Subcutaneous abdominal adipose tissue (tissue), 5 donors: ENCODE results near the gene KLHDC7B.
A peak's percentile ranks its signal among the peaks of the same experiment; 100 is the strongest.

ENCODE experiments used
- H3K27ac ChIP-seq: one replicate; pipeline ENCODE4 v1.7.0; 2013; ENCODE audit warnings: low read depth, mild to moderate bottlenecking, inconsistent platforms, low read length, moderate library complexity
- H3K27me3 ChIP-seq, 5 donors: one replicate each; pipeline ENCODE4 v1.7.0; 2013; ENCODE audit warnings: low read length in 5 of 5, inconsistent platforms in 1 of 5; ENCODE audit not compliant: control insufficient read depth in 5 of 5, insufficient read depth in 4 of 5
- H3K36me3 ChIP-seq, 5 donors: one replicate each; pipeline ENCODE4 v1.7.0; 2013; ENCODE audit warnings: low read length in 5 of 5; ENCODE audit not compliant: control insufficient read depth in 5 of 5, insufficient read depth in 5 of 5
- H3K4me1 ChIP-seq, 5 donors: one replicate each; pipeline ENCODE4 v1.7.0; 2013; ENCODE audit warnings: low read length in 5 of 5, mild to moderate bottlenecking in 3 of 5, moderate library complexity in 1 of 5; ENCODE audit not compliant: control insufficient read depth in 5 of 5, insufficient read depth in 5 of 5
- H3K4me3 ChIP-seq, 5 donors: one replicate each; pipeline ENCODE4 v1.7.0; 2013; ENCODE audit warnings: low read length in 5 of 5, low read depth in 1 of 5
- H3K9ac ChIP-seq, 5 donors: one replicate each; pipeline ENCODE4 v1.7.0; 2013; ENCODE audit warnings: low read length in 5 of 5, mild to moderate bottlenecking in 4 of 5, moderate library complexity in 3 of 5
- H3K9me3 ChIP-seq, 5 donors: one replicate each; pipeline ENCODE4 v1.7.0; 2013; ENCODE audit warnings: low read length in 5 of 5; ENCODE audit not compliant: control insufficient read depth in 5 of 5
- donor health status: healthy.
- donor health status: healthy.
- donor health status: healthy.
- donor health status: healthy.
- donor health status: healthy.

KLHDC7B gene

GRCh38 chr22:50523806-50524675, 21.7 kb upstream of the KLHDC7B start:
- Histone ChIP-seq H3K9me3 (no peaks in the 10 kb centered on the region), H3K27me3 (no peaks in the 10 kb centered on the region), H3K9ac (peak overlapping the region in 3 of 5 donors; percentile 71 to 84 (median 73)), H3K36me3 (peaks cover 0 to 43% (median 39%) of the 10 kb centered on the region in 5 donors), H3K27ac (peak overlapping the region; percentile 95), H3K4me3 (peak overlapping the region; percentile 66 to 78 (median 68)), H3K4me1 (peaks cover 7 to 49% (median 34%) of the 10 kb centered on the region in 5 donors)

DNA sequence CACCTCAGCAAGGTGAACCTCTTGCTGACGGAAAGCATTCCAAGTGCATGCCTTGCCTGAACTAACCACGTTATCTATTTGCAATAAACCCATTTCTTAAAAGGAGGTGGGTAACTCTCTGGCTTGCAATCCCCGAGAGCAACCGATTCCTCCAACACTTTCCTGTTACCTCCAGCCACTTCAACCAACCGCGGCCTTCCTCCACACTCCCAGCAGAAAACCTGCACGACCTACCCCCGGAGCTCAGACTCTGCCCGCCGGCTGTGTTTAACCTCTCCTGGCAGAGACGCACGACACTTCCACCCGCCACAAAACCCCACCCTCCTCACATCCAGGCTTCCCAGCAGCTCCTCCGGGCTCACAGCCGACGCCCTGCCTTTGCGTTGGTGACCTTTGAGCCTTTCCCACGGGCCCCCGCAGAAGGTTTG, 21.0 kb upstream of the KLHDC7B start:
- peaks cover 7 to 56% (median 40%) of the 10 kb centered on the region in 5 donors for H3K4me1 ChIP-seq

DNA sequence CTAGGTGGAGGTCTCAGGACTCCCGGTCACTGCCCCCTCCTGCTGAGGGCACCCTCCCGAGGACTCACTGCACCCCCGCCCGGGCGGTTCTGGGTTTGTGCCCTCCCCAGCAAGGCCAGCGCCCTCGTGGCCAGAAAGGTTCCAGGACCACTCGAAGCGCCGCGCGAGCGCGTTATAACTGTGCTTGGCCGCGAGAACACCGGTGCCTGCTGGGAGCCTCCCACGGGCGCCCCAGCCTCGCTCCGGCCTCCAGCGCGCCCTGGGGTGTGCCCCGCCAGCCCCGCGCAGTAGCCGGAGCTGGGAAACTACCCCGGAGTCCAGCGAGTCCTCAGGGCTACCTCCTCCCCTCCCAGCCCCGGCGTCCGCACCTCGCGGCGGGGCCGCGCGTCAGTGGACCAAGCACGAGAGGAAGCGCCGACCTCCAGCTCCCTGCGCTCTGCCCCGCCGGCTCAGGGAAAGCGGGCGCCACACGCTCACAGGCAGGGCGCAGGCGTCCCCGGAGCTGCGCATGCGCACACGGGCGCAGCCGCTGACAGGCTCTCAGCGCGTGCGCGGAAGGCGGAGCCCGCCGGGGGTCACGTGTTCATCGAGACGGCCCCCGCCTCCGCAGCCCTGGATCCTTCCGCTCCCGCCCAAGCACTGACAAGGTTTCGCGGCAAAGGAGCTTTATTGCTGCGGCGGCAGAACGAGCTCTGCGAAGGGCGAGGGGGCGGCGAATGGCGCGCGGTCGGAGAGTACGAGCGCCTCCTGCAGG, 20.4 kb upstream of the KLHDC7B start, which contains the start of gene SCO2:
SCO2 (minus strand) TSS at position 495 of the 754 bp plus-strand sequence. CDS start 1,187 bp downstream, outside the sequence.
- H3K9me3 ChIP-seq, result no peaks in the 10 kb centered on the region
- H3K36me3 ChIP-seq, result peaks cover 0 to 36% (median 32%) of the 10 kb centered on the region in 5 donors
- peaks cover 7 to 59% (median 41%) of the 10 kb centered on the region in 5 donors for H3K4me1 ChIP-seq
- peak within 1 kb of the TSS; percentile 66 to 78 (median 68) for H3K4me3 ChIP-seq
- peak within 1 kb of the TSS; percentile 95 for H3K27ac ChIP-seq
- peak within 1 kb of the TSS; percentile 26 to 92 (median 74) for H3K9ac ChIP-seq
- no peaks in the 10 kb centered on the region for H3K27me3 ChIP-seq

More for the DNA sequence above, 21.0 kb upstream of the KLHDC7B start:
- no peaks in the 10 kb centered on the region for H3K9me3 ChIP-seq
- H3K4me3 ChIP-seq, result peak overlapping the region; percentile 66 to 78 (median 68)
- no peaks in the 10 kb centered on the region for H3K27me3 ChIP-seq
- H3K27ac ChIP-seq, result peak overlapping the region; percentile 95
- H3K36me3 ChIP-seq, result peaks cover 0 to 37% (median 32%) of the 10 kb centered on the region in 5 donors
- peak overlapping the region; percentile 26 to 84 (median 73) for H3K9ac ChIP-seq

- H3K4me1 ChIP-seq, result peaks cover 7 to 63% (median 45%) of the 10 kb centered on the region in 5 donors
- H3K27ac ChIP-seq, result peak overlapping the region; percentile 95
- H3K36me3 ChIP-seq, result peaks cover 0 to 35% (median 32%) of the 10 kb centered on the region in 5 donors
- H3K9me3 ChIP-seq, result no peaks in the 10 kb centered on the region
- peak overlapping the region in 4 of 5 donors; percentile 71 to 92 (median 73) for H3K9ac ChIP-seq
- no peaks in the 10 kb centered on the region for H3K27me3 ChIP-seq
- H3K4me3 ChIP-seq, result peak overlapping the region in 4 of 5 donors; percentile 66 to 78 (median 68)
Observed at GRCh38 chr22:50525858-50526107, 19.9 kb upstream of the KLHDC7B start.

GRCh38 chr22:50526108-50526833, 19.4 kb upstream of the KLHDC7B start:
- Histone ChIP-seq H3K27me3 (no peaks in the 10 kb centered on the region), H3K4me3 (peak overlapping the region; percentile 61 to 78 (median 67)), H3K27ac (peak overlapping the region; percentile 95), H3K9me3 (no peaks in the 10 kb centered on the region), H3K36me3 (peaks cover 0 to 30% (median 27%) of the 10 kb centered on the region in 5 donors), H3K4me1 (peaks cover 7 to 68% (median 49%) of the 10 kb centered on the region in 5 donors), H3K9ac (peak overlapping the region in 4 of 5 donors; percentile 71 to 92 (median 78))

- H3K36me3 ChIP-seq, result peaks cover 0 to 22% (median 18%) of the 10 kb centered on the region in 5 donors
- H3K27ac ChIP-seq, result peak overlapping the region; percentile 95
- H3K9me3 ChIP-seq, result no peaks in the 10 kb centered on the region
- H3K27me3 ChIP-seq, result no peaks in the 10 kb centered on the region
- H3K4me3 ChIP-seq, result peak overlapping the region; percentile 61 to 78 (median 67)
- peak overlapping the region in 4 of 5 donors; percentile 67 to 92 (median 78) for H3K9ac ChIP-seq
- peaks cover 7 to 76% (median 54%) of the 10 kb centered on the region in 5 donors for H3K4me1 ChIP-seq
Observed at GRCh38 chr22:50526834-50527801, 18.6 kb upstream of the KLHDC7B start.

- peaks cover 10 to 84% (median 57%) of the 10 kb centered on the region in 5 donors for H3K4me1 ChIP-seq
- H3K27me3 ChIP-seq, result no peaks in the 10 kb centered on the region
- H3K9ac ChIP-seq, result peak overlapping the region in 2 of 5 donors; percentile 6 to 93
- H3K36me3 ChIP-seq, result peaks cover 0 to 12% (median 8%) of the 10 kb centered on the region in 5 donors
- peak overlapping the region; percentile 95 for H3K27ac ChIP-seq
- H3K9me3 ChIP-seq, result no peaks in the 10 kb centered on the region
- H3K4me3 ChIP-seq, result peak overlapping the region in 4 of 5 donors; percentile 71 to 85 (median 74)
Observed at GRCh38 chr22:50527921-50528681, 17.6 kb upstream of the KLHDC7B start.

DNA sequence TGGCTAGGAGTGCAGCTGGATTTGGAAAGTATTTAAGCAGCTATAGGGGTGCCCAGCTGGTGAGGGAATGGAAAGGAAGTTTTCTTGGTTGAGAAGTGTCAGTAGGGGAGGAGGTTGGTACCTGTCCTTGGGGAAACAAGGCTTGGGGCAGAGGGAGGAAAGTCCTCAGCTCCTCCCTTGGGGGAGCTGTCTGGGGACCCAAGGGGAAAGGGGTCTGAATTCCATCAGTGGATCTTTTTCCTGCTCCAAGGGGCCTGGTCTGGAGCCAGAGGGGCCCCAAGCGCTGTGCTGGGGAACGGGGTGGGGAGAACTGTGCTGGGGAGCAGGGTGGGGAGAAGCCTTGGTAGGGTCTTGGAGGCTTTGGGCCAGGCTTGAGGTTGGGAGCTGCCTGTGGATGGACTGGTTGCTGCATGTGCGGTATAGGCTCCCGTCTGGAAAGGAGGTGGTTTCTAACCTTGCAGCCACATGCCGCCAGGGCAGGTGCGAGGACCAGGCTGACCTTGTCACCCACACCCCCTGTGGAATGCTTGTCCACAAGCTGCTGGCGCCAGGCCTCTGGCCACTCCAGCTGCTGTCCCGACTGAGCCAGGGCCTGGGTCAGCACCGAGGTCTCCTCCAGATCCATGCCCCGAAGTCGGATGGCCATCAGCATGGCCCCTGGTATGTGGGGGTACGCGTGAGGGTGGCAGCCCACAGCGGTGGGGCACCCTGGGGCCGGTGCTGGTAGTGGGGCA, 16.9 kb upstream of the KLHDC7B start:
- H3K9ac ChIP-seq, result peak overlapping the region; percentile 38 to 93 (median 87)
- H3K27me3 ChIP-seq, result no peaks in the 10 kb centered on the region
- H3K4me1 ChIP-seq, result peaks cover 10 to 86% (median 57%) of the 10 kb centered on the region in 5 donors
- H3K27ac ChIP-seq, result peak overlapping the region; percentile 95
- peak overlapping the region in 4 of 5 donors; percentile 71 to 85 (median 74) for H3K4me3 ChIP-seq
- no peaks in the 10 kb centered on the region for H3K9me3 ChIP-seq
- H3K36me3 ChIP-seq, result peaks cover 0 to 4% (median 1%) of the 10 kb centered on the region in 5 donors
